Natural killer cell (primary cell): ENCODE measurements around the gene EREG. TPM values are rescaled to one million over a fixed set of nuclear protein-coding genes. Genes with fewer than 3 reads are reported as not detected.

Source experiments
- ATAC-seq, 3 donors: fragments of 150-1000 bp in 2 of 3; fragments of 200-7000 bp in 1 of 3; cut with Tn5 transposase; 1 replicate in 1 of 3; 2 replicates in 2 of 3; pipeline ENCODE4 v1.10.0; 2021; ENCODE audit warnings: mild to moderate bottlenecking in 2 of 3, moderate library complexity in 2 of 3
- DNase-seq, 2 donors: peaks; one replicate each; pipeline versions ENCODE4 v3.0.0 to v3.0.0-alpha.2; 2013 to 2021; ENCODE audit warnings: mixed read lengths in 1 of 2
- H3K27ac ChIP-seq: one replicate; pipeline ENCODE4 v1.5.1; 2013; ENCODE audit warnings: mild to moderate bottlenecking, low read length
- H3K27me3 ChIP-seq: one replicate; pipeline ENCODE4 v1.6.1; 2013; ENCODE audit warnings: low read length; ENCODE audit not compliant: control insufficient read depth, insufficient read depth
- H3K36me3 ChIP-seq: one replicate; pipeline ENCODE4 v1.6.1; 2013; ENCODE audit warnings: low read length; ENCODE audit not compliant: control insufficient read depth, insufficient read depth
- H3K4me1 ChIP-seq: one replicate; pipeline ENCODE4 v1.6.1; 2013; ENCODE audit warnings: low read length; ENCODE audit not compliant: control insufficient read depth, insufficient read depth
- H3K4me3 ChIP-seq: one replicate; pipeline ENCODE4 v1.5.1; 2013; ENCODE audit warnings: low read length
- H3K9me3 ChIP-seq: one replicate; pipeline ENCODE4 v1.6.1; 2013; ENCODE audit warnings: low read length; ENCODE audit not compliant: control insufficient read depth, insufficient read depth
- H3K27ac Mint-ChIP-seq, 2 donors: one replicate each; pipeline ENCODE4 v1.8.0; 2022; ENCODE audit warnings: mild to moderate bottlenecking in 2 of 2, mixed read lengths in 2 of 2, moderate library complexity in 1 of 2
- H3K27me3 Mint-ChIP-seq, 2 donors: one replicate each; pipeline ENCODE4 v1.8.0; 2022; ENCODE audit warnings: low read depth in 2 of 2, mixed read lengths in 2 of 2
- H3K36me3 Mint-ChIP-seq: one replicate; pipeline ENCODE4 v1.8.0; 2022; ENCODE audit warnings: mixed read lengths
- H3K4me1 Mint-ChIP-seq, 2 donors: one replicate each; pipeline ENCODE4 v1.8.0; 2022; ENCODE audit warnings: mixed read lengths in 2 of 2
- H3K4me3 Mint-ChIP-seq: one replicate; pipeline ENCODE4 v1.8.0; 2022; ENCODE audit warnings: mild to moderate bottlenecking, moderate library complexity, mixed read lengths
- H3K9me3 Mint-ChIP-seq, 2 donors: one replicate each; pipeline ENCODE4 v1.8.0; 2022; ENCODE audit warnings: mixed read lengths in 2 of 2
- CTCF ChIP-seq: fragments of 200-600 bp; IDR thresholded peaks from one replicate; pipeline ENCODE4 v1.8.0; 2022; ENCODE audit warnings: antibody characterized with exemption
- WGBS: methylation state at CpG from one replicate; pipeline ENCODE4 v1.1.7; 2013; ENCODE audit warnings: missing lambda C conversion rate; ENCODE audit not compliant: insufficient coverage; 5-methylcytosine and 5-hydroxymethylcytosine counted together
- intact Hi-C: fragments of 100-400 bp; cut with micrococcal nuclease; formaldehyde crosslinking; loops from one replicate; pipeline ENCODE4 v1.14.2; 2022
- total RNA-seq, 4 donors: library from RNA; stranded (reverse); fragments of 120-200 nt in 1 of 4; gene quantifications; one replicate each; pipeline versions ENCODE4 v1.2.3 to v1.2.4, GENCODE V29; 2013 to 2022

Gene EREG
- total RNA-seq, 3 donors from 2014 or later (not counting 1 experiment from before 2014, with no cell fraction given): 2.3 to 23.3 (median 6.4) TPM

- ATAC-seq (no peak), DNase-seq (no peak)
- H3K4me3 ChIP-seq: no peak overlapping the region
- intact Hi-C loops: no loop called here
- H3K27ac ChIP-seq: no peak overlapping the region
- H3K27me3 Mint-ChIP-seq: peaks cover 26 to 37% of the 10 kb centered on the region in 2 donors
- no peaks in the 10 kb centered on the region for H3K9me3 ChIP-seq
- no peak for TF ChIP-seq CTCF
- H3K27me3 ChIP-seq: peaks cover 25% of the 10 kb centered on the region
- no peaks in the 10 kb centered on the region for H3K9me3 Mint-ChIP-seq
- no CpG with 5 or more reads among the region's 3 CpGs for WGBS
- H3K36me3 ChIP-seq: no peaks in the 10 kb centered on the region
- H3K4me3 Mint-ChIP-seq: no peak overlapping the region
- H3K36me3 Mint-ChIP-seq: no peaks in the 10 kb centered on the region
- H3K4me1 Mint-ChIP-seq: peaks cover 17 to 18% of the 10 kb centered on the region in 2 donors
- H3K4me1 ChIP-seq: peaks cover 12% of the 10 kb centered on the region
- H3K27ac Mint-ChIP-seq: no peak overlapping the region
These were observed 2.6 kb upstream of the EREG start for GRCh38 chr4:74362347-74362746.

GRCh38 chr4:74364256-74364651, 691 bp upstream of the EREG start:
- Histone ChIP-seq H3K36me3 (no peaks in the 10 kb centered on the region), H3K9me3 (no peaks in the 10 kb centered on the region), H3K4me1 (peaks cover 12% of the 10 kb centered on the region), H3K27me3 (peaks cover 22% of the 10 kb centered on the region), H3K27ac (no peak overlapping the region), H3K4me3 (no peak overlapping the region)
- no peak for ATAC-seq
- Mint-ChIP-seq H3K4me1 (peaks cover 17 to 18% of the 10 kb centered on the region in 2 donors), H3K4me3 (peak overlapping the region; percentile 59), H3K36me3 (no peaks in the 10 kb centered on the region), H3K27ac (no peak overlapping the region), H3K27me3 (peaks cover 26 to 38% of the 10 kb centered on the region in 2 donors), H3K9me3 (no peaks in the 10 kb centered on the region)
- no peak for TF ChIP-seq CTCF
- 21% methylated on average over 8 of the region's 8 CpGs for WGBS
- intact Hi-C loops: no loop called here
- no peak for DNase-seq

GRCh38 chr4:74365761-74366160, 816 bp downstream of the EREG start:
- WGBS: 27% methylated on average over 10 of the region's 11 CpGs
- ATAC-seq: no peak

More at GRCh38 chr4:74365761-74366160, 816 bp downstream of the EREG start:
- Mint-ChIP-seq H3K9me3 (no peaks in the 10 kb centered on the region), H3K27me3 (peaks cover 26 to 38% of the 10 kb centered on the region in 2 donors), H3K36me3 (no peaks in the 10 kb centered on the region), H3K4me1 (peaks cover 17 to 18% of the 10 kb centered on the region in 2 donors), H3K27ac (no peak overlapping the region), H3K4me3 (peak overlapping the region; percentile 74)
- no peak for TF ChIP-seq CTCF
- Histone ChIP-seq H3K9me3 (no peaks in the 10 kb centered on the region), H3K36me3 (no peaks in the 10 kb centered on the region), H3K27ac (no peak overlapping the region), H3K4me1 (peaks cover 12% of the 10 kb centered on the region), H3K27me3 (peaks cover 22% of the 10 kb centered on the region), H3K4me3 (no peak overlapping the region)
- intact Hi-C loops: no loop called here
- DNase-seq: no peak
